ENCODE data around the gene BACH1. TPM values are rescaled to one million over a fixed set of nuclear protein-coding genes. Genes with fewer than 3 reads are reported as not detected.
A peak's percentile ranks its signal among the peaks of the same experiment; 100 is the strongest.

The BACH1 gene
- total RNA-seq, 1 donor from 2014 or later, result 93.8 TPM

- no peaks in the 10 kb centered on the region for H3K27me3 Mint-ChIP-seq (ENCODE audit: unreplicated experiment)
- DNase-seq (ENCODE audit: extremely low spot score, unreplicated experiment), result no peak
- no peak for TF ChIP-seq CTCF (IDR thresholded peaks at IDR 0.05)
- H3K36me3 Mint-ChIP-seq (ENCODE audit: unreplicated experiment), result peaks cover 11% of the 10 kb centered on the region
- H3K9me3 Mint-ChIP-seq (ENCODE audit: unreplicated experiment), result peaks cover 8% of the 10 kb centered on the region
- peak overlapping the region; percentile 0 for H3K27ac Mint-ChIP-seq (ENCODE audit: unreplicated experiment)
- H3K4me3 Mint-ChIP-seq (ENCODE audit: unreplicated experiment), result no peak overlapping the region
- H3K4me1 Mint-ChIP-seq (ENCODE audit: unreplicated experiment), result peaks cover 10% of the 10 kb centered on the region
Observed at GRCh38 chr21:29390778-29391177, 92.1 kb downstream of the BACH1 start.

GRCh38 chr21:29394051-29394450, 95.3 kb downstream of the BACH1 start:
- no peak for DNase-seq (ENCODE audit: extremely low spot score, unreplicated experiment)
- Mint-ChIP-seq H3K4me3 (ENCODE audit: unreplicated experiment) (no peak overlapping the region), H3K36me3 (ENCODE audit: unreplicated experiment) (peaks cover 18% of the 10 kb centered on the region), H3K9me3 (ENCODE audit: unreplicated experiment) (peaks cover 14% of the 10 kb centered on the region), H3K4me1 (ENCODE audit: unreplicated experiment) (peaks cover 10% of the 10 kb centered on the region), H3K27me3 (ENCODE audit: unreplicated experiment) (no peaks in the 10 kb centered on the region), H3K27ac (ENCODE audit: unreplicated experiment) (no peak overlapping the region)
- no peak for TF ChIP-seq CTCF (IDR thresholded peaks at IDR 0.05)

Other genes with a start within 250 kb of the BACH1 start
- 130 and 132 TPM in 2 replicates for gene CCT8, start 225.3 kb upstream of the BACH1 start, total RNA-seq
- gene MAP3K7CL, start 168.3 kb upstream of the BACH1 start, total RNA-seq, result 1.8 and 2.4 TPM in 2 replicates

All from osteocyte (in vitro differentiated cells).